AG04450 (cell line): ENCODE results near the gene SLC38A2. TPM values are rescaled to one million over a fixed set of nuclear protein-coding genes. Genes with fewer than 3 reads are reported as not detected.

Experiments used
- CTCF ChIA-PET: fragments of 300-600, 350-600 bp; formaldehyde crosslinking; extraction: SDS; loops from one replicate; lab custom pipeline; 2022; ENCODE audit warnings: antibody characterized with exemption, inconsistent platforms; lab: Charles Lee
- POLR2A ChIA-PET: fragments of 350-600 bp; formaldehyde crosslinking; extraction: SDS; loops from one replicate; lab custom pipeline; 2021; ENCODE audit warnings: antibody characterized with exemption, inconsistent platforms; lab: Yijun Ruan, JAX
- DNase-seq: peaks from one replicate; pipeline ENCODE4 v3.0.0-alpha.2; 2011; ENCODE audit warnings: low read depth, low spot score
- H3K27ac ChIP-seq: one replicate; pipeline ENCODE4 v1.5.1; 2012; ENCODE audit warnings: low read depth, low read length, control low read depth
- H3K27me3 ChIP-seq: one replicate; pipeline ENCODE4 v1.6.0; 2012; ENCODE audit warnings: low read length; ENCODE audit not compliant: control insufficient read depth, insufficient read depth
- H3K4me3 ChIP-seq: 2 replicates; pipeline ENCODE4 v1.5.1; 2011; ENCODE audit warnings: mild to moderate bottlenecking, low read depth, low read length, control low read depth
- H3K9me3 ChIP-seq: 2 replicates; pipeline ENCODE4 v1.5.1; 2012; ENCODE audit warnings: low read length; ENCODE audit not compliant: control insufficient read depth, insufficient read depth
- polyA plus RNA-seq: library from polyadenylated mRNA; depleted of rRNA; stranded (reverse); fragments of >200 nt; gene quantifications from 2 replicates; pipeline ENCODE4 v1.2.3, GENCODE V29; 2011; rRNA removed
- TF ChIP-seq, protein P1 (sequence below): IDR thresholded peaks from 2 replicates; pipeline ENCODE4 v1.5.1; 2011; ENCODE audit warnings: low read depth, low read length, control low read depth, inconsistent platforms

Gene SLC38A2
- polyA plus RNA-seq, 1 experiment = 749 TPM

DNA sequence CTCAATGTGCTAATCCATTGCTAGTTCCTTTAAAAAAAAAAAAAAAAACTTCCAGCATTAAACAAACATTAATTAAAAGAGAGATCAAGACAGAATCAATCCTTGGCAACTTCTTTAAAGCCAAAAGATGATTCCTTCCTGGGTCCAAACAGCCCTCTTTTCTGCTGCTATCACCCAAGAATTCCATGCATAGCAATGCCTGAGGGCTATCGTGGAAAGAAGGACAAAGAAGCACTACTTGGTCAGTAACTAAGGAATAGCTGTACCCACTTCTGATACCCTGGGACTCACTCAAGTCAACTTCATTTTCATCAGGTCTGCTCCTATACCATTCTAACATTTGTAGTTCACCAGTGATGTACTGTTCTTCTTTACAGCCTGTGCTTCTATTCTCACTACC is 51.8 kb downstream of the SLC38A2 start:
- DNase-seq = no peak
- no peak overlapping the region for H3K4me3 ChIP-seq
- H3K27ac ChIP-seq = no peak overlapping the region
- no peaks in the 10 kb centered on the region for H3K27me3 ChIP-seq
- POLR2A ChIA-PET = no interaction called here
- TF ChIP-seq, protein P1, sequence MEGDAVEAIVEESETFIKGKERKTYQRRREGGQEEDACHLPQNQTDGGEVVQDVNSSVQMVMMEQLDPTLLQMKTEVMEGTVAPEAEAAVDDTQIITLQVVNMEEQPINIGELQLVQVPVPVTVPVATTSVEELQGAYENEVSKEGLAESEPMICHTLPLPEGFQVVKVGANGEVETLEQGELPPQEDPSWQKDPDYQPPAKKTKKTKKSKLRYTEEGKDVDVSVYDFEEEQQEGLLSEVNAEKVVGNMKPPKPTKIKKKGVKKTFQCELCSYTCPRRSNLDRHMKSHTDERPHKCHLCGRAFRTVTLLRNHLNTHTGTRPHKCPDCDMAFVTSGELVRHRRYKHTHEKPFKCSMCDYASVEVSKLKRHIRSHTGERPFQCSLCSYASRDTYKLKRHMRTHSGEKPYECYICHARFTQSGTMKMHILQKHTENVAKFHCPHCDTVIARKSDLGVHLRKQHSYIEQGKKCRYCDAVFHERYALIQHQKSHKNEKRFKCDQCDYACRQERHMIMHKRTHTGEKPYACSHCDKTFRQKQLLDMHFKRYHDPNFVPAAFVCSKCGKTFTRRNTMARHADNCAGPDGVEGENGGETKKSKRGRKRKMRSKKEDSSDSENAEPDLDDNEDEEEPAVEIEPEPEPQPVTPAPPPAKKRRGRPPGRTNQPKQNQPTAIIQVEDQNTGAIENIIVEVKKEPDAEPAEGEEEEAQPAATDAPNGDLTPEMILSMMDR = no peak
- CTCF ChIA-PET = no interaction called here
- peaks cover 2% of the 10 kb centered on the region; the same call in 1 of the 2 replicates for H3K9me3 ChIP-seq

DNA sequence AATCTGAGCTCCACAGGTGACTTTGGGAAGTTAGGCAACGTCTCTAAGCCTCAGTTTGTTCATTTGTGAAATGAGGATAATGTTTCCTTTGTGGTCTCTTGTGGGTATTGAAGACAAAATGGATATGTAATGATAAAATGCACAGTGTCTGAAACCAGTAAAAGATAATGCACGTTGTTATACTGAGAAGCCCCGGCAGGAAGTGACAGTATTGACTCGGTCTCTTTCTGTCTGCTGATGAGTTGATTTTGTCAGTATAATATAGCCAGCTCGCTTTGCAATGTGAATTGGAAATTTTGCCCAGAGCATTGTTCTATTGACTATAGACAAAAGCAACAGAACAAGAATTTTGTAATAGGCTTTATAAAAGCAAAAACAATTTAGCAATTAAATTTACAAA is 54.5 kb downstream of the SLC38A2 start:
- no peak for DNase-seq
- ChIA-PET CTCF (no interaction called here), POLR2A (no interaction called here)
- TF ChIP-seq, protein P1 = no peak
- H3K4me3 ChIP-seq = no peak overlapping the region
- H3K27ac ChIP-seq = no peak overlapping the region
- no peaks in the 10 kb centered on the region for H3K27me3 ChIP-seq
- H3K9me3 ChIP-seq = no peaks in the 10 kb centered on the region

Other genes starting within 250 kb of the SLC38A2 start
- 96.9 and 136 TPM in 2 replicates for gene SLC38A1, start 103.7 kb downstream of the SLC38A2 start, polyA plus RNA-seq